ENCODE data around the gene VKORC1L1.
"Not testable (repeated sequence)": the region's sequence is repeated elsewhere in the genome, so short reads cannot be mapped to it uniquely, and the experiment has no call there.

The VKORC1L1 gene

DNA sequence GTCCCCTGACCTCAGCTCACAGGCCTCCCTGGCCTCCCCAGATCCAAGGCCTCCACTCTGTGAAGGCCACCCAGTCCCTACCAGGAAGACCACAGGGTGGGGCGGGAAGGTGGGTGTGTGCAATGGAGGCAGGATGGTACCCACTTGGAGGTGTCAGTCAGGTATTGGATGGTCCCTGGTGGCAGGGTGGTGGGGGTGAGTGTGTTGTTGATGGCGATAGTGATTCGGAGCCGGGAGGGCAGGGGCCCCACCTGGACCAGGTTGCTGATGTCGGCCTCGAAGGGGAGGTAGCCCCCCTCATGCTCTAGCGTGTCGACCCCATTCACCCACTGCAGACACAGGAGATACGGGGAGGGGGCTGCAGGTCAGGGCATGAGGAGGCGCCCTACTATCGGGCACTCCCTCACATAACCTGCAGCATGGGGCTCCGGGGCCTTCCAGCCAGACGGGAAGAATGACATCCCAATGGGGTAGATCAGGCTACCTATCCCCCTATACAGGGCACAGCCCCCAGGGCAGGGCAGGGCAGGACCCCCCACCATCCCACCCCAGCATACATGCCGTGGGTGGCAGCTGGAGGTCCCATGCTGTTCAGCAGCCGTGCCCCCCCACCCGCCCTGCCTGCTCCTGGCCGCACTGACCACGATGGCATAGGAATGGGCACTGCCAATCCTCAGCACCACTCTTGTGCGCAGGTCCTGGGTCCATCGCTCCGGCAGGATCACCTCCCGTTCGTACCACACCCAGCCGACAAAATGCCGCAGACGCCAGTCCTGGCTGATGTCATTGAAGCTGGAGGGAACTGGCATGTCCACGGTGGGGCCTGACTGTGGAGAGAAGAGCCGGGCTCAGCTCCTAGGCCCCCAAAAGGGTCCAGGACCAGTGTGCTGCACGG, 107.0 kb downstream of the VKORC1L1 start:
- H3K27ac ChIP-seq, result no peak overlapping the region
- no peaks in the 10 kb centered on the region for H3K27me3 ChIP-seq (replicated peaks)

DNA sequence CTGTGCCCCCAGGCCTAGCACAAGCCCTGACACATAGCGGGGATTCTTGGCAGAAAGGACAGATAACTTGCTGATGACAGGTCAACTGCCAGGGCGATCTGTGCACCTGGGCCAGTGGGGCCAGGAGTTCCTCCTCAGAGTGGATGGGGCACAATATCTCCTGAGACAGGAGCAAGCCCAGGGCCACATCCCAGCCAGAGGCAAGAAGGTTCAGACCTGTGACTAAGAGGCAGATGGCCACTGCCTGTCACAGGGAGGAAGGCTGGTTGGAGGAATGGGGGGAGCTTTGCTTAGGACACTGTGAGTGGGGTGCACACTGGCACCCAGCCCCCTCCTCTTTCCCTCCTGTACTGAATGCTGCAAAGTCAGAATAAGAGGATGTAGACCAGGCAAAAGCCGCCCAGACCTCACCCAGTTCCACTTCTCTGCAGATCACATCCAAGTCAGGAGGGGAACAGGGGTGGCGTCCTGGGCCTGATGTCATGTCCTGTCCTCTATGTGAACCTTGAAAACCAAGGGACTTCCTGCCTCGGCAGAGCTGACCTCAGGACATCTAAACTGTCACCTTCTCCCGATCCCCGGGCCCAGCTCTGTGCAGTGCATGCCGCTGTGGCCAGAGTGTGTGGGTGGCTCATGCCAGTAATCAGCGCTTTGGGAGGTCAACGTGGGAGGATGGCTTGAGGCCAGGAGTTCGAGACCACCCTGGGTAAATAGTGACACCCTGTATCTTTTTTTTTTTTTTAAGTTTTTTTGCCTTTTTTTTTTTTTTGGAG, 107.8 kb downstream of the VKORC1L1 start:
- DNase-seq, result peak; percentile 12
- Histone ChIP-seq H3K27me3 (replicated peaks) (no peaks in the 10 kb centered on the region), H3K27ac (no peak overlapping the region), H3K36me3 (replicated peaks) (no peaks in the 10 kb centered on the region), H3K4me3 (ENCODE audit: low read depth, low read length) (peak overlapping the region; percentile 73)
- in situ Hi-C loops (cut with HindIII; ENCODE audit: low pct_ligation_motif_present, low sequenced_read_pairs), result no loop called here
- TF ChIP-seq, protein P1, sequence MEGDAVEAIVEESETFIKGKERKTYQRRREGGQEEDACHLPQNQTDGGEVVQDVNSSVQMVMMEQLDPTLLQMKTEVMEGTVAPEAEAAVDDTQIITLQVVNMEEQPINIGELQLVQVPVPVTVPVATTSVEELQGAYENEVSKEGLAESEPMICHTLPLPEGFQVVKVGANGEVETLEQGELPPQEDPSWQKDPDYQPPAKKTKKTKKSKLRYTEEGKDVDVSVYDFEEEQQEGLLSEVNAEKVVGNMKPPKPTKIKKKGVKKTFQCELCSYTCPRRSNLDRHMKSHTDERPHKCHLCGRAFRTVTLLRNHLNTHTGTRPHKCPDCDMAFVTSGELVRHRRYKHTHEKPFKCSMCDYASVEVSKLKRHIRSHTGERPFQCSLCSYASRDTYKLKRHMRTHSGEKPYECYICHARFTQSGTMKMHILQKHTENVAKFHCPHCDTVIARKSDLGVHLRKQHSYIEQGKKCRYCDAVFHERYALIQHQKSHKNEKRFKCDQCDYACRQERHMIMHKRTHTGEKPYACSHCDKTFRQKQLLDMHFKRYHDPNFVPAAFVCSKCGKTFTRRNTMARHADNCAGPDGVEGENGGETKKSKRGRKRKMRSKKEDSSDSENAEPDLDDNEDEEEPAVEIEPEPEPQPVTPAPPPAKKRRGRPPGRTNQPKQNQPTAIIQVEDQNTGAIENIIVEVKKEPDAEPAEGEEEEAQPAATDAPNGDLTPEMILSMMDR (IDR thresholded peaks at IDR 0.05; ENCODE audit: low read depth, low read length, missing control alignments), result no peak

More for the DNA sequence above, 107.0 kb downstream of the VKORC1L1 start:
- H3K36me3 ChIP-seq (replicated peaks), result no peaks in the 10 kb centered on the region
- no peak for DNase-seq
- in situ Hi-C loops (cut with HindIII; ENCODE audit: low pct_ligation_motif_present, low sequenced_read_pairs), result no loop called here
- TF ChIP-seq, protein P1 (IDR thresholded peaks at IDR 0.05; ENCODE audit: low read depth, low read length, missing control alignments), result no peak
- no peak overlapping the region for H3K4me3 ChIP-seq (ENCODE audit: low read depth, low read length)

DNA sequence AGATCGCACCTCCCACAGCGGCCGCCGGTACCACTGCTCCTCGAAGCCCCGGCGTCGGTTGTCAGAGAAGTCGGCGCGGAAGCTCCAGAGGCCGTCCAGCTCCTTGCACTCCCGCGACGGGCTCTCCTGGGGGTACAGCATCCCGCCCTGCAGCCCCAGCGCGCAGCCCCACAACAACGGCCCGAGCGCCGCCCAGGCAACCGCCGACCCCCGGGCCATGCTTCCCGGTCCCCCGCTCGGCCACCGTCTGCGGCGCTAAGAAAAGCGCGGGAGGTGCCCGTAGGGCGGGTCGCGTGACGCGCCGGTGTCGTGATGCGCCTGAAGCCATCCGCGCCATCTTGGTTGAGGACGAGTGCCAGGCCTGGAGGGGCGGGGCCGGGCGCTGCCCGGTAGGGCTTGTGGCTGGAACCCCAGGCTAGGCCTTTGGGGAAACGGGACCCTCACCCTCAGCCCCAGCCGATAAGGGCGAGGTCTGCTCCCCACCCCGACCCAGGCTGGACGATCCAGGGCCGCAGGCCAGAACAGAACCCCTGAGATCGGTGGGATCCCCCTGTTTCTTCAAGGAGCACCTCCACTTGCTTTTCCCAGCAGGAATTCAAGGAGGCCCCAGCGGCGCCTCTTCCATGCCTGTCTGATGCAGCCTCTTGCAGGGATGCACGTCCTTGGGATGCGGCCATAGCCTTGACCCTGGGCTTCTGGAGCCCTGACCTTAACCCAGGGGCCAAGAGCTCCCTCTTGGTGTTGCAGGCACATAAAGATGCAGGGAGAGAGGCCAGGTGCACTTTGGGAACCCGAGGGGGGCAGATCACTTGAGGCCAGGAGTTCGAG, 109.3 kb downstream of the VKORC1L1 start, which contains the start of gene GUSB:
GUSB (minus strand) TSS at position 249 of the 828 bp plus-strand sequence; CDS start at position 219, 30 bp downstream.
- Histone ChIP-seq H3K27ac (peak within 1 kb of the TSS; percentile 60), H3K36me3 (replicated peaks) (no peaks in the 10 kb centered on the region), H3K4me3 (ENCODE audit: low read depth, low read length) (peak within 1 kb of the TSS; percentile 73), H3K27me3 (replicated peaks) (no peaks in the 10 kb centered on the region)
- in situ Hi-C loops (cut with HindIII; ENCODE audit: low pct_ligation_motif_present, low sequenced_read_pairs), result no loop called here
- TF ChIP-seq, protein P1 (IDR thresholded peaks at IDR 0.05; ENCODE audit: low read depth, low read length, missing control alignments), result no peak
- DNase-seq, result peak; percentile 79

DNA sequence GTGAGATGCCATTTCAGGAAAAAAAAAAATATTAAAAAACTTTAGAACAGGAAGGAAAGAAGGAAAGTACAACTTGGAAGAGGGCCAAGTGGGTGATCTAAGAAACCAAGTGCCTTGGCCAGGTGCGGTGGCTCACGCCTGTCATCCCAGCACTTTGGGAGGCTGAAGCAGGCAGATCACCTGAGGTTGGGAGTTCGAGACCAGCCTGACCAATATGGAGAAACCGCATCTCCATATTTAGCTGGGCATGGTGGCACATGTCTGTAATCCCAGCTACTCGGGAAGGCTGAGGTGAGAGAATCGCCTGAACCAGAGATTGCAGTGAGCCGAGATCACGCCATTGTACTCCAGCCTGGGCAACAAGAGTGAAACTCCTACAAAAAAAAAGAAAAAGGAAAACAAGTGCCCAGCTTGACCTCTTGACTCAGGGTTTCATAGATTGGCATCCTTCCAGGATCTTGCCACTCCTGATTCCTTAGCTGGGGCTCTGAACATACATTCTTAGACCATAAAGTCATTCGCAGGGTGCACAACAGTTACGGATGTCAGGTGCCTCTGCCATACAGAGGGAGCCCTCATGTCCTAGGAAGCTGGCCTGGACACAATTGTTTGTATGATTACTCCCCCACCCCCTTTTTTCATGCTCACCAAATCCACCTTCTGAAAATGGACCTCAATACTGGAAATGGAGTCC, 111.2 kb downstream of the VKORC1L1 start:
- in situ Hi-C loops (cut with HindIII; ENCODE audit: low pct_ligation_motif_present, low sequenced_read_pairs), result no loop called here
- no peaks in the 10 kb centered on the region for H3K27me3 ChIP-seq (replicated peaks)
- H3K4me3 ChIP-seq (ENCODE audit: low read depth, low read length), result no peak overlapping the region
- H3K27ac ChIP-seq, result no peak overlapping the region
- DNase-seq, result no peak
- no peaks in the 10 kb centered on the region for H3K36me3 ChIP-seq (replicated peaks)
- TF ChIP-seq, protein P1 (IDR thresholded peaks at IDR 0.05; ENCODE audit: low read depth, low read length, missing control alignments), result no peak

DNA sequence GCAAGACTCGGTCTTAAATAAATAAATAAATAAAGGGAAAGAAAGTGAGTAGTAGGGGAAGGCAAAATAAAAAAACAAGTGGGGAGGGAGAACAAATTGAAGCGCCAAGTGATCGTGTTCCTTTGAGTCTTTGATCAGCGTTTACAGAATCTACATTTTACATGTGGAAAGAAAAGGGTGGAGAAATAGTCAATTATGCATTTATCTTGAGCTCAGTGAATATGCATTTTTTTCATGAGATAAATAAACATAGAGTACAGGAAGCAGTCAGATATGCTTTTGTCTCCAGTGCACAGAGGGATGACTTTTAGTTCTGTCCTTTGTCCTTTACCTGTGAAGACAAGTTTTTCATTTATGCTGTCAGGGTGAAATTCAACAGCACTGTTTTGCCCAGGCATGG, 115.2 kb downstream of the VKORC1L1 start:
- no peaks in the 10 kb centered on the region for H3K27me3 ChIP-seq (replicated peaks)
- no peak overlapping the region for H3K27ac ChIP-seq
- H3K36me3 ChIP-seq (replicated peaks), result no peaks in the 10 kb centered on the region
- in situ Hi-C loops (cut with HindIII; ENCODE audit: low pct_ligation_motif_present, low sequenced_read_pairs), result no loop called here
- H3K4me3 ChIP-seq (ENCODE audit: low read depth, low read length), result no peak overlapping the region
- DNase-seq, result no peak
- TF ChIP-seq, protein P1 (IDR thresholded peaks at IDR 0.05; ENCODE audit: low read depth, low read length, missing control alignments), result no peak

DNA sequence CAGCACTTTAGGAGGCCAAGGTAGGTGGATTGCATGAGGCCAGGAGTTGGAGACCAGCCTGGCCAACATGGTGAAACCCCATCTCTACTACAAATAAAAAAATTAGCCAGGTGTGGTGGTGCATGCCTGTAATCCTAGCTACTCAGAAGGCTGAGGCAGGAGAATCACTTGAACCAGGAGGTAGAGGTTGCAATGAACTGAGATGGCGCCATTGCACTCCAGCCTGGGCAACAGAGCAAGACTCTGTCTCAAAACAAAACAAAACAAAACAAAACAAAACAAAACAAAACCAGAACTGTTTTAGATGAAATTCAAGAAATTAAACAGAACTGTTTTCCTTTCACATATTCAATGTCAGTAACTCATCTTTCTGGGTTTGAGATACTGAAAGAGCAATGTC, 115.6 kb downstream of the VKORC1L1 start:
- H3K27ac ChIP-seq; H3K36me3 ChIP-seq (replicated peaks); H3K27me3 ChIP-seq (replicated peaks); H3K4me3 ChIP-seq (ENCODE audit: low read depth, low read length); DNase-seq; in situ Hi-C loops (cut with HindIII; ENCODE audit: low pct_ligation_motif_present, low sequenced_read_pairs): not testable (repeated sequence)
